SK-N-SH (cell line): ENCODE measurements around the gene MRGPRE. TPM values are rescaled to one million over a fixed set of nuclear protein-coding genes. Genes with fewer than 3 reads are reported as not detected.

Experiments
- CTCF ChIA-PET: fragments of 300-600, 350-600 bp; formaldehyde crosslinking; extraction: SDS; loops from one replicate; lab custom pipeline; 2021; lab: Yijun Ruan, JAX
- POLR2A ChIA-PET: fragments of 350-600 bp; sonication (Branson Sonifier 250); formaldehyde crosslinking; extraction: SDS; loops from one replicate; lab custom pipeline; 2020; ENCODE audit warnings: antibody characterized with exemption, inconsistent platforms; lab: Yijun Ruan, JAX
- DNase-seq: peaks from one replicate; pipeline ENCODE4 v3.0.0; 2012
- H2AFZ ChIP-seq: fragments of 200-600 bp; sonication (generic); 2 replicates; pipeline ENCODE4 v1.8.1; 2016; ENCODE audit warnings: antibody characterized with exemption, mild to moderate bottlenecking, low read depth
- H3F3A ChIP-seq: fragments of 200-600 bp; sonication (generic); replicated peaks from 2 replicates; pipeline ENCODE3; 2016; ENCODE audit warnings: antibody characterized with exemption, mild to moderate bottlenecking; ENCODE audit not compliant: insufficient read depth
- H3K27ac ChIP-seq, 2 experiments: fragments of 200-500 bp in 1 of 2; fragments of 200-600 bp in 1 of 2; sonication (Bioruptor generic) in 1 of 2; sonication (generic), shearing (Covaris generic) in 1 of 2; 2 replicates each; pipeline versions ENCODE4 v1.5.1 to v1.6.1; 2014 to 2016; ENCODE audit warnings: low read depth in 2 of 2, inconsistent platforms in 1 of 2, low read length in 1 of 2, mild to moderate bottlenecking in 1 of 2, mixed read lengths in 1 of 2
- H3K27me3 ChIP-seq: fragments of 200-600 bp; sonication (generic), shearing (Covaris generic); 2 replicates; pipeline ENCODE4 v1.6.1; 2016; ENCODE audit warnings: mixed run types; ENCODE audit not compliant: insufficient read depth
- H3K36me3 ChIP-seq, 2 experiments: fragments of 200-500 bp in 1 of 2; fragments of 200-600 bp in 1 of 2; sonication (Bioruptor generic) in 1 of 2; sonication (generic) in 1 of 2; replicated peaks in 1 of 2; 2 replicates each; pipeline versions ENCODE3 to v1.5.1; 2014 to 2016; ENCODE audit warnings: low read length in 1 of 2, mild to moderate bottlenecking in 1 of 2; ENCODE audit not compliant: insufficient read depth in 2 of 2, control insufficient read depth in 1 of 2
- H3K4me1 ChIP-seq, 2 experiments: fragments of 200-500 bp in 1 of 2; fragments of 200-600 bp in 1 of 2; sonication (Bioruptor generic) in 1 of 2; sonication (generic), shearing (Covaris generic) in 1 of 2; 2 replicates each; pipeline versions ENCODE4 v1.5.1 to v1.6.1; 2014 to 2016; ENCODE audit warnings: low read depth in 1 of 2, low read length in 1 of 2, mixed run types in 1 of 2; ENCODE audit not compliant: insufficient read depth in 2 of 2, control insufficient read depth in 1 of 2
- H3K4me2 ChIP-seq: fragments of 200-600 bp; sonication (generic), shearing (Covaris generic); 2 replicates; pipeline ENCODE4 v1.6.1; 2017; ENCODE audit warnings: mixed run types
- H3K4me3 ChIP-seq, 2 experiments: fragments of 200-500 bp in 1 of 2; fragments of 200-600 bp in 1 of 2; sonication (Bioruptor generic) in 1 of 2; sonication (generic), shearing (Covaris generic) in 1 of 2; 2 replicates each; pipeline versions ENCODE4 v1.5.1 to v1.8.1; 2014 to 2016; ENCODE audit warnings: low read depth in 2 of 2, inconsistent platforms in 1 of 2, low read length in 1 of 2, mild to moderate bottlenecking in 1 of 2, mixed read lengths in 1 of 2, moderate library complexity in 1 of 2
- H3K79me2 ChIP-seq: fragments of 200-600 bp; sonication (generic); 2 replicates; pipeline ENCODE4 v1.8.1; 2017; ENCODE audit warnings: mild to moderate bottlenecking; ENCODE audit not compliant: insufficient read depth
- H3K9ac ChIP-seq: fragments of 200-600 bp; sonication (generic); 2 replicates; pipeline ENCODE4 v1.6.1; 2017; ENCODE audit warnings: mixed run types
- H3K9me2 ChIP-seq: fragments of 200-600 bp; sonication (generic); 2 replicates; pipeline ENCODE4 v1.6.1; 2017; ENCODE audit warnings: mixed run types
- H3K9me3 ChIP-seq: fragments of 200-600 bp; sonication (generic); 2 replicates; pipeline ENCODE4 v1.6.1; 2017; ENCODE audit warnings: mixed run types, mild to moderate bottlenecking, moderate library complexity
- H4K20me1 ChIP-seq: fragments of 200-600 bp; sonication (generic); 2 replicates; pipeline ENCODE4 v1.6.1; 2017; ENCODE audit warnings: mild to moderate bottlenecking, mixed run types; ENCODE audit not compliant: insufficient read depth
- CHD2 ChIP-seq: fragments of 150-350 bp; IDR thresholded peaks from 2 replicates; pipeline ENCODE4 v1.6.1; 2018; ENCODE audit warnings: low read length; ENCODE audit not compliant: partially characterized antibody
- ELF1 ChIP-seq: IDR thresholded peaks from 2 replicates; pipeline ENCODE4 v1.4.0; 2012
- EP300 ChIP-seq, 2 experiments: IDR thresholded peaks; 2 replicates each; pipeline versions ENCODE4 v1.4.0 to v1.6.1; 2012; ENCODE audit warnings: borderline replicate concordance in 1 of 2, low read depth in 1 of 2, low read length in 1 of 2
- GABPA ChIP-seq: IDR thresholded peaks from 2 replicates; pipeline ENCODE4 v1.4.0; 2012; ENCODE audit warnings: low read depth, mild to moderate bottlenecking
- IRF3 ChIP-seq: fragments of 150-350 bp; IDR thresholded peaks from 2 replicates; pipeline ENCODE4 v1.6.1; 2016; ENCODE audit warnings: mild to moderate bottlenecking, low read depth, low read length
- JUND ChIP-seq: IDR thresholded peaks from 2 replicates; pipeline ENCODE4 v1.4.0; 2012
- MAX ChIP-seq: IDR thresholded peaks from 2 replicates; pipeline ENCODE4 v1.4.0; 2012; ENCODE audit warnings: low read depth
- POLR2AphosphoS5 ChIP-seq: IDR thresholded peaks from 2 replicates; pipeline ENCODE4 v1.6.1; 2012; ENCODE audit warnings: low read depth, low read length
- RAD21 ChIP-seq: IDR thresholded peaks from 2 replicates; pipeline ENCODE4 v1.6.1; 2012; ENCODE audit warnings: mild to moderate bottlenecking, low read length
- RCOR1 ChIP-seq: fragments of 150-350 bp; IDR thresholded peaks from 2 replicates; pipeline ENCODE4 v1.6.1; 2017; ENCODE audit warnings: antibody characterized with exemption, low read length
- RXRA ChIP-seq: IDR thresholded peaks from 2 replicates; pipeline ENCODE4 v1.4.0; 2012; ENCODE audit warnings: low read depth, mild to moderate bottlenecking, borderline replicate concordance
- SIN3A ChIP-seq: IDR thresholded peaks from 2 replicates; pipeline ENCODE4 v1.6.1; 2012; ENCODE audit warnings: low read depth, mild to moderate bottlenecking, low read length, moderate library complexity, borderline replicate concordance
- YY1 ChIP-seq: IDR thresholded peaks from 2 replicates; pipeline ENCODE4 v1.4.0; 2012; ENCODE audit warnings: low read depth, mild to moderate bottlenecking
- WGBS: methylation state at CpG from one replicate; pipeline ENCODE4 v1.1.6; 2017; ENCODE audit warnings: low lambda C conversion rate; 5-methylcytosine and 5-hydroxymethylcytosine counted together
- polyA plus RNA-seq, 3 experiments: library from polyadenylated mRNA; depleted of rRNA; stranded (reverse); fragments of >200 nt; gene quantifications; 2 replicates each; pipeline ENCODE4 v1.2.3, GENCODE V29; 2012

Gene MRGPRE
- polyA plus RNA-seq, 1 of the 3 experiments (the other 2 are of a cell fraction), result not detected

- peaks cover 25% of the 10 kb centered on the region for H3K27me3 ChIP-seq
Measured at GRCh38 chr11:3205261-3206155, 26.7 kb downstream of the MRGPRE start.

GRCh38 chr11:3204141-3205015, 27.8 kb downstream of the MRGPRE start:
- H3K4me2 ChIP-seq, result no peak overlapping the region
- H3K79me2 ChIP-seq, result no peaks in the 10 kb centered on the region
- ChIA-PET POLR2A (no interaction called here), CTCF (interaction anchor here (1.0 to 2.5 kb wide), 5 partner anchors 9 to 113 kb away, joined by 3 to 10 read pairs (median 5); no protein-coding TSS in a partner anchor)
- TF ChIP-seq GABPA (no peak), CHD2 (no peak), MAX (no peak), SIN3A (no peak), IRF3 (no peak)
- H4K20me1 ChIP-seq, result no peaks in the 10 kb centered on the region
- no peaks in the 10 kb centered on the region for H3K9me3 ChIP-seq
- H3K4me3 ChIP-seq, result no peak overlapping the region
- H3K36me3 ChIP-seq, result no peaks in the 10 kb centered on the region
- no peaks in the 10 kb centered on the region for H3F3A ChIP-seq
- peaks cover 25% of the 10 kb centered on the region for H3K27me3 ChIP-seq
- no peak overlapping the region for H3K27ac ChIP-seq
- H3K9ac ChIP-seq, result no peak overlapping the region
- DNase-seq, result peak; percentile 28
- H3K9me2 ChIP-seq, result no peaks in the 10 kb centered on the region
- no peak overlapping the region for H2AFZ ChIP-seq
- WGBS, result 58% methylated on average over 10 of the region's 24 CpGs
- peaks cover 0 to 23% of the 10 kb centered on the region in 2 experiments; a peak in 1 of 4 replicates for H3K4me1 ChIP-seq

More at GRCh38 chr11:3205261-3206155, 26.7 kb downstream of the MRGPRE start:
- H3K79me2 ChIP-seq, result no peaks in the 10 kb centered on the region
- DNase-seq, result peak; percentile 27
- H3K4me3 ChIP-seq, result no peak overlapping the region
- no peak overlapping the region for H3K9ac ChIP-seq
- no peak for TF ChIP-seq RCOR1
- TF ChIP-seq EP300 (IDR thresholded peaks at IDR 0.05; ENCODE audit: borderline replicate concordance in 1 of 2, low read depth in 1 of 2, low read length in 1 of 2), result no peak
- no peak for TF ChIP-seq ELF1
- no peak for TF ChIP-seq JUND
- TF ChIP-seq SIN3A, result no peak
- no peak for TF ChIP-seq CHD2
- no peak for TF ChIP-seq RXRA
- TF ChIP-seq RAD21, result no peak
- no peak for TF ChIP-seq POLR2AphosphoS5
- TF ChIP-seq YY1, result no peak
- no peak for TF ChIP-seq MAX
- POLR2A ChIA-PET, result no interaction called here
- H2AFZ ChIP-seq, result no peak overlapping the region
- H3K36me3 ChIP-seq, result no peaks in the 10 kb centered on the region
- peaks cover 0 to 23% of the 10 kb centered on the region in 2 experiments; a peak in 1 of 4 replicates for H3K4me1 ChIP-seq
- no peaks in the 10 kb centered on the region for H4K20me1 ChIP-seq
- no peaks in the 10 kb centered on the region for H3F3A ChIP-seq
- H3K9me3 ChIP-seq, result 0 out of 2 replicates have a peak, but pooled peaks cover under 1% of the 10 kb centered on the region
- no peak overlapping the region for H3K4me2 ChIP-seq
- 49% methylated on average over 14 of the region's 16 CpGs for WGBS
- CTCF ChIA-PET, result interaction anchor here (0.9 to 2.0 kb wide), 3 partner anchors 11 to 114 kb away, joined by 3 to 10 read pairs (median 5); no protein-coding TSS in a partner anchor
- no peak overlapping the region for H3K27ac ChIP-seq
- H3K9me2 ChIP-seq, result no peaks in the 10 kb centered on the region
